ENCODE data around the gene ADGRL3.
A peak's percentile ranks its signal among the peaks of the same experiment; 100 is the strongest.

DNA sequence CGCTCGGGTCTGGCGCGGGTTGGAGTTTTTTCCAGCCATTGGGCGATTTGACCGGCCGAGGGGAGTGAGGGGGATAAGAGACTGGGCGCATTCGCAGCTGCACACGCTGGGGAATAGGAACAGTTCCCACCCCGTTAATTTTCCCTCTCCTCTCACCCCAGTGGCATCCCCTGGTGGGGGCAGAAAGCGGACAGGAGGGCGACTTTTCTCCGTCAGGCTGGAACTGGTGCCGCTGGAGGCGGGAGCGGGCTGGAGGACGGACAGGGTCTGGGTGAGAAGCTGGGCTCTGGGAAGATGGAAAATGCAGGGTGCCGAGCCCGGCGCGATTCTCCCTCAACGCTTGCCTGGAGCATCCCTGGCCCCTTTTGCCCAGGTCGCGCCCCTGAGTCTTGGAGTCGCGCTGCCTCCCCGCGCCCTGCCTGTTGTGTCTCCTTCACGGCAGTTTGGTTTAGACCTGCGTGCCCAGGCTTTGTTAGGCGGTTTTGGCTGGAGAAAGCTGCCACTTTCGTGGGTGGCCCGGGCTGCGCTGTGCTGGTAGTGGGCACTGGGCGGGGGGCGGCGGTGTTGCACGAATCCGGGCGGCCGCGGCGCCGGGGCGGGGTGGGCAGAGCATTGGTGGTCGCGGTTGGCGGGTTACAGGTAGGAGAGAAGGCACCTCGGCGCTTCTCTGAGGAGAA is 2.0 kb downstream of the ADGRL3 start:
- TF ChIP-seq EZH2 (IDR thresholded peaks at IDR 0.05; ENCODE audit: insufficient read depth, low read length) (peak; percentile 58), CTCF (IDR thresholded peaks at IDR 0.05; ENCODE audit: insufficient read depth, low read depth, low read length) (no peak)
